Renal pelvis (tissue), 12 donors: Measurements from ENCODE around the gene SUSD1. TPM values are rescaled to one million over a fixed set of nuclear protein-coding genes. Genes with fewer than 3 reads are reported as not detected.
"Not testable (repeated sequence)": the region's sequence is repeated elsewhere in the genome, so short reads cannot be mapped to it uniquely, and the experiment has no call there.

Experiments
- DNase-seq: peaks from one replicate; pipeline ENCODE4 v3.0.0-alpha.2; 2013
- long read RNA-seq, 16 experiments: transcript quantifications; one replicate each; lab custom pipeline, GENCODE V29; 2026
- polyA plus RNA-seq, 3 donors: library from polyadenylated mRNA; unstranded; fragments of 120-200 nt; gene quantifications; one replicate each; pipeline ENCODE4 v1.2.1, GENCODE V29; 2013; ENCODE audit not compliant: insufficient read length in 3 of 3

SUSD1 gene
- polyA plus RNA-seq: 10 to 100 TPM; 31.7 to 41.4 (median 35.1) TPM
- long read RNA-seq, donor 1: 0 reads
- long read RNA-seq, donor 2, partial matches to known transcripts: 0 of 3 reads
- long read RNA-seq, donor 2, other reads (novel, unspliced or antisense): 0 of 3 reads
- long read RNA-seq, donor 3, partial matches to known transcripts: 0 of 4 reads
- long read RNA-seq, donor 3, other reads (novel, unspliced or antisense): 0 of 4 reads
- long read RNA-seq, donor 4, partial matches to known transcripts: 5 of 8 reads
- long read RNA-seq, donor 4, other reads (novel, unspliced or antisense): 0 of 8 reads
- long read RNA-seq, donor 5: 0 reads
- long read RNA-seq, donor 6, partial matches to known transcripts: 0 of 4 reads
- long read RNA-seq, donor 6, other reads (novel, unspliced or antisense): 0 of 4 reads
- long read RNA-seq, donor 7, partial matches to known transcripts: 0 of 3 reads
- long read RNA-seq, donor 7, other reads (novel, unspliced or antisense): 0 of 3 reads
- long read RNA-seq, donor 8, partial matches to known transcripts: 0 of 2 reads
- long read RNA-seq, donor 8, other reads (novel, unspliced or antisense): 0 of 2 reads
- long read RNA-seq, donor 9, partial matches to known transcripts: 0 of 4 reads
- long read RNA-seq, donor 9, other reads (novel, unspliced or antisense): 0 of 4 reads
- long read RNA-seq, donor 10, partial matches to known transcripts: 0 of 4 reads
- long read RNA-seq, donor 10, other reads (novel, unspliced or antisense): 0 of 4 reads
- long read RNA-seq, donor 11, partial matches to known transcripts: 0 of 1 reads
- long read RNA-seq, donor 11, other reads (novel, unspliced or antisense): 0 of 1 reads
- long read RNA-seq, donor 12, partial matches to known transcripts: 13 of 16 reads
- long read RNA-seq, donor 12, other reads (novel, unspliced or antisense): 0 of 16 reads
- long read RNA-seq, donor 13, partial matches to known transcripts: 0 of 1 reads
- long read RNA-seq, donor 13, other reads (novel, unspliced or antisense): 0 of 1 reads
- long read RNA-seq, donor 14: 0 reads
- long read RNA-seq, donor 15, partial matches to known transcripts: 18 of 22 reads
- long read RNA-seq, donor 15, other reads (novel, unspliced or antisense): 0 of 22 reads
- long read RNA-seq, donor 16, partial matches to known transcripts: 0 of 3 reads
- long read RNA-seq, donor 16, other reads (novel, unspliced or antisense): 0 of 3 reads

GRCh38 chr9:112174965-112175795 is at the start of gene SUSD1:
Gene SUSD1 (minus strand): TSS chr9:112175297. CDS start chr9:112175235, 62 bp downstream.
- DNase-seq: no peak

- DNase-seq: no peak
Measured at GRCh38 chr9:112224401-112225289, 49.5 kb upstream of the SUSD1 start.

DNA sequence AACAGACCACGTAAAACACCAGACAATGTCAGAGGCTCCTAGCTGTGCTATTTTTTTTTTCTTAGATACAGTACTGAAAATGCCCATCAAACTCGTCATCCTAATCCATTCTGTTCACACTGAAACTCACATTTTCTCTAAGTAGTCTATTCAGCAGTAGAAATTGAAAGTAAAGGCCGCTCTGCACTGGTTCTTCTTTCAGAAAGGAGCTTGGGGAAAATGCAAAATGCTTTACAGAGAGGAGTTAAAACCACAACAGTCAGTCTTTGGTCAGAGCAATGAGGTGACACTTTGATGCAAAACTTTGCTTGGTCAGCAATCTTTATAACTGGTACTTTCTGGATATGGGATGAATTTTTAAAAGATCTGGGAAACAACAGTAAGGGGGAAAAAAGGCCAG is 43.8 kb upstream of the SUSD1 start:
- no peak for DNase-seq

DNA sequence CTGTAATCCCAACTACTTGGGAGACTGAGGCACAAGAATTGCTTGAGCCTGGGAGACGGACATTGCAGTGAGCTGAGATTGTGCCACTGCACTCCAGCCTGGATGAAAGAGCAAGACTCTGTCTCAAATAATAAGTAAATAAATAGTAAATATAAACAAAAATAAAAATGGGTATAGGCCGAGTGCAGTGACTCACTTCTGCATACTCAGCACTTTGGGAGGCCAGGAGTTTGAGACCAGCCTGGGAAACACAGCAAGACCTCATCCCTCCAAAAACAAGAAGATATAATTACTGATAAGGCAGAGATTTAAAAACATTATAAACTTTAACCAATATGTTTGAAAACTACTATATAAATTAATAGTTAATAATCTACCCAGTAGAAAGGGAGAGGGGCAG is 37.8 kb upstream of the SUSD1 start:
- DNase-seq: no peak

DNA sequence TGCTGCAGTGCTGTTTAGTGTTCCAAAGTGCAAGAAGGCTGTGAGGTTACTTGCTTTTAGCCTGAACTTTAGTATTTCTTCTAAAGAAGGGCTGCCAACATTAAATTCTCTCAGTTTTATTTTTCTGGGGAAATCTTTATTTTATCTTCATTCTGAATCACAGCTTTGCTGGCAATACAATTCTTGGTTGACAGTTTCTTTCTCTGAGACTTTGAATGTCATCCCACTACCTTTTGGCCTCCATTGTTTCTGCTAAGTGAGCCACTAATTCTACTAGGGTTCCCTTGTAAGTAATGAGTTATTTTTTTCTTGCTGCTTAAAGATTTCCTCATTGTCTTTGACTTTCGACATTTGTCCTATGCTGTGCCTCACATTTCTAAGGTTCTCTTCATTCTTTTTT is 32.4 kb upstream of the SUSD1 start:
- no peak for DNase-seq

- no peak for DNase-seq
Measured at GRCh38 chr9:112203536-112203935, 28.4 kb upstream of the SUSD1 start.

- DNase-seq: no peak
Measured at GRCh38 chr9:112200711-112201110, 25.6 kb upstream of the SUSD1 start.

GRCh38 chr9:112198646-112199045 is 23.5 kb upstream of the SUSD1 start:
- DNase-seq: no peak

DNA sequence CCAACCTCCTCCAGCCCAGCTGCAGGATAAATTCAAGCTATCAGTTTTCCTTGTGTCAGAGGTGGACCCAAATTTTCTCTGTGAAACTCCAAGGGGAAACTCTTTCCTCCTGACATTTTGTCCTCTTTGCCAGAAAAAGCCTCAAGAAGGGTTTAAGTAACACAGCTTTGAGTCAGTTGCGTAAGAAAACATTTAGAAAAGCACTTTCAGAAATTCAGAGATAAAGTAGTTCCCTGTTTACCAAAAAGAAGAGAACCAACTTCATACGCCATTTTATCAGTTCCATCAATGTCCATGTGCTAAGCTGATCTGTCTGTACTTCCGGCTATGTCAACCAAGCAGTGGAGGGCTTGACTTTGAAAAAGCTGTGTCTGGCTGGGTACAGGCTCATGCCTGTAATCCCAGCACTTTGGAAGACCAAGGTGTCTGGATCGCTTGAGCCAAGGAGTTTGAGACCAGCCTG is 19.9 kb upstream of the SUSD1 start:
- no peak for DNase-seq

DNA sequence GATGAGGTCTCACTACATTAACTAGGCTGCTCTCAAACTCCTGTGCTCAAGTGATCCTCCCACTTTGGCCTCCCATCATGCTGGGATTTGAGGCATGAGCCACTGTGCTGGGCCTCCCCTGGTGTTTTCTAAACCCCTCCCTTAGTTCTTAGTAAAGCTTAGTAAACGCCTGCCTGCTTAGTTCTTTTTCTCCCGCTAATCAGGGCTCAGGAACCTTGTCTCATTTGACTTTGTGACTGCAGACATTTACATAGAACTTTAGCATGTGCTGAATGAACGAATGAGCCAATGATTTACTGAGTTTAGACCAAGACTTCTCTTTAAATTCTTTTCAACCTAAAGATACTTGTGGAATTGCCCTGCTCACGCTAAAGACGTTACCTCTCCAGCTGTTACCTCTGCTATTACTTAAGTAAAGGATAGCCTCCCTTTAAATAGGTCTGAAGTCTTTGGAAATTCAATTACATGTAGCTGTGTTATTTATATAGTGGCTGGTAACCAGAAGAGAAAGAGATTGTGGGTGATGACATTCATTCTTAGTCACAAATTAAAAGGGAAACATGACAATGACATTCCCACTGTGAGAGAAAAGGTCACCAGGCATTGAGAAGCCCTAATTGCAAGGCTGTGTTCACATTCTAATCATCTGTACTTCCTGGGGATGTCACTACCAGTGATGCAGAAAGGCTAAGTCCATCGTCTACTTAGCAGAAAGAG is 18.6 kb upstream of the SUSD1 start:
- DNase-seq: no peak

DNA sequence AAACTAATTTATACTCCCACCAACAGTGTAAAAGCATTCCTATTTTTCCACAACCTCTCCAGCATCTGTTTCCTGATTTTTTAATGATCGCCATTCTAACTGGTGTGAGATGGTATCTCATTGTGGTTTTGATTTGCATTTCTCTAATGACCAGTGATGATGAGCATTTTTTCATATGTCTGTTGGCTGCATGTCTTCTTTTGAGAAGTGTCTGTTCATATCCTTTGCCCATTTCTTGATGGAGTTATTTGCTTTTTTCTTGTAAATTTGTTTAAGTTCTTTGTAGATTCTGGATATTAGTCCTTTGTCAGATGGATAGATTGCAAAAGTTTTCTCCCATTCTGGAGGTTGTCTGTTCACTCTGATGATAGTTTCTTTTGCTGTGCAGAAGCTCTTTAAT is 15.2 kb upstream of the SUSD1 start:
- not testable (repeated sequence) for DNase-seq

GRCh38 chr9:112188884-112189283 is 13.8 kb upstream of the SUSD1 start:
- DNase-seq: no peak

DNA sequence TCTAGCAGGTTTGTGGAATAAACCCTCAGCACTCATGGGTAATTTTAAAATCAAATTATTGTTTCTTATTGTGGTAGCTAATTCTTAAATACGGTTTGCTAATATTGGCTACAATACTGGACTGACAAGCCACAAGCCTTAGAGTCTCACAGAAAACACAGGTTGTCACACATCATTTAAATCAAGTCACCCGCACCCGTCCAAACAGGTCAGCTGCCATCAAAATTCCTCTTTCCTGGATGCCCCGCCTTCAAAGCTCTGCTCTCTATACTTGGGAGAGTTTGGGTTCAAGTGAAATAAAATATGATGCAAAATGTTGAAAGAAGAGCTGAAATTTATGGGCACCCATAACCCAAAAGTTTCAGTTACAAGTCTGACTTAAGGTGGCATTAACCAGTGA is 12.3 kb upstream of the SUSD1 start:
- DNase-seq: no peak

GRCh38 chr9:112186695-112187094 is 11.6 kb upstream of the SUSD1 start:
- DNase-seq: no peak

- no peak for DNase-seq
Measured at GRCh38 chr9:112184946-112185345, 9.8 kb upstream of the SUSD1 start.

GRCh38 chr9:112184221-112184620 is 9.1 kb upstream of the SUSD1 start:
- DNase-seq: no peak

DNA sequence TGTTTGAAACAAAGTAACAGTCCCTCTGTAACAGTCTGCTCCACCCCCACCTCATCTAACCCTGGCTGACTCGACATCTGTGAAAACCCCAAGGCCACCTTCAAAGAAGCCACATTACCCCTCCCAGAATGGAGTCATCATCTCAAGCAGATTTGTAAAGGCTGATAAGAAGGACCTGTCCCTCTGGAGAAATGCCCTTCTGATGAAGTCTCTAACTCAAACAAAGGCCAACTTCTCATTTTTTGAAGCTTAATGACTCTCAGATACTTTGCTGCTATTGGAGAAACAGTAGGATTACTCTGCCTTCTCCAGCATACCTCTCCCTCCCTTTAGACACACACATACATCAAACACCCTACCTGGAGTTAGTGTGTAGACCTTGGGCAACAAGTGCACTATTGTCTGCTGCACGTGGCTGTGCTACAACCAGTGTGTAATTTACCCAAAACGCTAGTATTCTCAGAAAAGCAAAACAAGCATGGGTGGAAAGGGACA is 5.3 kb upstream of the SUSD1 start:
- DNase-seq: no peak

DNA sequence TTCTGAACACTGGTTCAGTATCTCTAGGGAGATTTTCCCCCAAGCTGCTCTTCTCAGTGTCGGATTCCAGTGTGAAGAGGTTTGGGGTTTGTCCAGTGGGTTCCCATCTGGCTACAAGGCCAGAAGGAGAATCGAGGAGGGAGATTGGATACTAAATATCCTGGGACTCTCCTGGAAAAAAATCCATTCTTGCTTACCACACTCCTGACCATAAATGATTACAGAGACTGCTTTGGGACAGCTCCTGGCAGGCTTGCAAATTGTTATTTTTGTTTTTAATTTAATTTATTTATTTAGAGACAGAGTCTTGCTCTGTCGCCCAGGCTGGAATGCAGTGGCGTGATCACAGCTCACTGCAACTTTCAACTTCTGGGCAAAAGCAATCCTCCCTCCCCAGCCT is 4.7 kb upstream of the SUSD1 start:
- no peak for DNase-seq

- no peak for DNase-seq
Measured at GRCh38 chr9:112176524-112176923, 1.4 kb upstream of the SUSD1 start.
